Endodermal cell (in vitro differentiated cells): ENCODE results near the gene COL4A6. TPM values are rescaled to one million over a fixed set of nuclear protein-coding genes. Genes with fewer than 3 reads are reported as not detected.

Experiments
- DNase-seq: peaks from one replicate; pipeline ENCODE4 v3.0.0-alpha.2; 2017
- H3K27ac ChIP-seq: 2 replicates; pipeline ENCODE4 v1.5.1; 2013; ENCODE audit warnings: mild to moderate bottlenecking, low read depth, low read length, moderate library complexity
- H3K27me3 ChIP-seq: 2 replicates; pipeline ENCODE4 v1.6.1; 2013; ENCODE audit warnings: mild to moderate bottlenecking, low read length, moderate library complexity; ENCODE audit not compliant: insufficient read depth, control insufficient read depth, poor library complexity, severe bottlenecking
- H3K36me3 ChIP-seq: 2 replicates; pipeline ENCODE4 v1.7.0; 2013; ENCODE audit warnings: mild to moderate bottlenecking, low read length, moderate library complexity; ENCODE audit not compliant: control insufficient read depth, insufficient read depth
- H3K4me1 ChIP-seq: one replicate; pipeline ENCODE4 v1.7.0; 2013; ENCODE audit warnings: low read length; ENCODE audit not compliant: control insufficient read depth, insufficient read depth
- H3K4me3 ChIP-seq: 2 replicates; pipeline ENCODE4 v1.5.1; 2013; ENCODE audit warnings: mild to moderate bottlenecking, low read length, moderate library complexity
- H3K9ac ChIP-seq: 2 replicates; pipeline ENCODE4 v1.6.1; 2013; ENCODE audit warnings: mild to moderate bottlenecking, low read length, moderate library complexity; ENCODE audit not compliant: poor library complexity, severe bottlenecking; ENCODE audit errors: extremely low read depth
- H3K9me3 ChIP-seq: 2 replicates; pipeline ENCODE4 v1.6.1; 2013; ENCODE audit warnings: mild to moderate bottlenecking, low read length, moderate library complexity; ENCODE audit not compliant: control insufficient read depth
- H3K27ac Mint-ChIP-seq: 2 replicates; pipeline ENCODE4 v1.8.0; 2020; ENCODE audit warnings: mixed read lengths
- H3K27me3 Mint-ChIP-seq: 2 replicates; pipeline ENCODE4 v1.8.0; 2021; ENCODE audit warnings: mild to moderate bottlenecking, mixed read lengths; ENCODE audit not compliant: insufficient read depth
- H3K36me3 Mint-ChIP-seq: 2 replicates; pipeline ENCODE4 v1.8.0; 2020; ENCODE audit warnings: low read depth, mixed read lengths
- H3K4me1 Mint-ChIP-seq: 2 replicates; pipeline ENCODE4 v1.8.0; 2020; ENCODE audit warnings: mixed read lengths
- H3K4me3 Mint-ChIP-seq: 2 replicates; pipeline ENCODE4 v1.8.0; 2020; ENCODE audit warnings: mild to moderate bottlenecking, moderate library complexity, mixed read lengths
- H3K9me3 Mint-ChIP-seq: 2 replicates; pipeline ENCODE4 v1.8.0; 2020; ENCODE audit warnings: mild to moderate bottlenecking, mixed read lengths
- CTCF ChIP-seq: fragments of 200-600 bp; sonication (generic); conservative IDR thresholded peaks from 2 replicates; pipeline ENCODE4 v1.5.0; 2021; ENCODE audit warnings: antibody characterized with exemption, mild to moderate bottlenecking
- WGBS, 2 experiments: methylation state at CpG; one replicate each; pipeline versions ENCODE4 v1.1.5 to v1.1.7; 2013; ENCODE audit warnings: missing lambda C conversion rate in 2 of 2, mixed read lengths in 1 of 2; ENCODE audit not compliant: insufficient coverage in 1 of 2, insufficient read length in 1 of 2; 5-methylcytosine and 5-hydroxymethylcytosine counted together
- total RNA-seq, 2 donors: library from RNA; stranded (reverse); fragmentation: NEBNext Ultra II Directional in 1 of 2; extraction: Animal tissue kit (Norgen Biotek cat#: 25700) in 1 of 2; gene quantifications; 2 replicates in 1 of 2; 3 replicates in 1 of 2; pipeline ENCODE4 v1.2.1, GENCODE V29; 2021

The COL4A6 gene
- total RNA-seq, 2 donors from 2014 or later, result 205 to 338 TPM

DNA sequence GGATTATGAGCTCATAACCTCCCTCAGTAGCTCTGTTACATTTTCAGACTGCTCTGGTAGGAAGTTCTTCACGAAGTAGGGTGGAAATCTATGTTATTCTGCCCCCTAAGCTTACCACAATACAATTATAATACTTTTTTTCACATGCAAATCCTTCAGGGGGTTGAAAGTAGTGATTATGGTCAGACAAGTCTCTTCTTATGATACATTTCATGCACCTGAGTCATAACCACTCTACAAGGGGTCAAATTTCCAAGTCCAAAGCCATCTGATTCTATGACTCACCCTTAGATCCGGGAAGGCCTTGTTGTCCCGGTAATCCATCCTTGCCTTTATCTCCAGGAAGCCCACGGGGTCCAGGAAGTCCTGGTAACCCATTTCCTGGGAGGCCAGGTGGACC lies 251.4 kb downstream of the COL4A6 start:
- no peak overlapping the region for H3K27ac ChIP-seq
- no peak overlapping the region for H3K4me3 ChIP-seq
- H3K27me3 ChIP-seq, result no peaks in the 10 kb centered on the region
- Mint-ChIP-seq H3K4me1 (peaks cover 9% of the 10 kb centered on the region), H3K27ac (no peak overlapping the region), H3K36me3 (peaks cover 95% of the 10 kb centered on the region), H3K27me3 (no peaks in the 10 kb centered on the region), H3K9me3 (no peaks in the 10 kb centered on the region), H3K4me3 (no peak overlapping the region)
- WGBS, 2 experiments, result 88% methylated on average over 3 of the region's 4 CpGs; no CpG with 5 or more reads in 1 of the 2 experiments
- DNase-seq, result no peak
- no peak overlapping the region for H3K9ac ChIP-seq
- no peaks in the 10 kb centered on the region for H3K4me1 ChIP-seq
- peaks cover 19% of the 10 kb centered on the region for H3K36me3 ChIP-seq
- TF ChIP-seq CTCF, result no peak
- H3K9me3 ChIP-seq, result no peaks in the 10 kb centered on the region

DNA sequence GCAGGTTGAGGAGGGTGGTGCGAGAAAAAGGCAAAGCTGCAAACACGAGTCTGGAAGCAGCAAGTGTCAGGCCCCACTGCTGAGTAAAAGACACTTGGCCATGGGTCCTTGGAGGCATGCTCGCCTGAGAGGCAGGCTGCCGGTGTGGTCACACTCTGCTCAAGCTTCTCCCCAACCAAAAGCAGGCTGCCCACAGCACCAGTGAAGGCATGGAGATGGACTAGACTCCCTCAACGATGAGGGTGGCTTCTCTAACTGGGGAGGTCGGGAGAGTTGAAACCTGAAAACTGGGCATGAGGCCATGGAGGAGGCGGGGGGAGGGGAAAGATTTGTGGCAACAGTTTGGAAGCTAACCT lies 260.1 kb downstream of the COL4A6 start:
- H3K4me1 ChIP-seq, result no peaks in the 10 kb centered on the region
- Mint-ChIP-seq H3K27ac (peak overlapping the region; percentile 95), H3K36me3 (peaks cover 88% of the 10 kb centered on the region), H3K4me3 (no peak overlapping the region), H3K9me3 (no peaks in the 10 kb centered on the region), H3K4me1 (peaks cover 40% of the 10 kb centered on the region), H3K27me3 (no peaks in the 10 kb centered on the region)
- WGBS, 2 experiments, result 40 to 91% methylated on average over 1 to 7 of the region's 7 CpGs
- no peak overlapping the region for H3K4me3 ChIP-seq
- peak; percentile 51 for DNase-seq
- no peak for TF ChIP-seq CTCF
- no peaks in the 10 kb centered on the region for H3K27me3 ChIP-seq
- H3K36me3 ChIP-seq, result peaks cover 19% of the 10 kb centered on the region
- H3K9me3 ChIP-seq, result no peaks in the 10 kb centered on the region
- peak overlapping the region; percentile 83 for H3K27ac ChIP-seq
- no peak overlapping the region for H3K9ac ChIP-seq

DNA sequence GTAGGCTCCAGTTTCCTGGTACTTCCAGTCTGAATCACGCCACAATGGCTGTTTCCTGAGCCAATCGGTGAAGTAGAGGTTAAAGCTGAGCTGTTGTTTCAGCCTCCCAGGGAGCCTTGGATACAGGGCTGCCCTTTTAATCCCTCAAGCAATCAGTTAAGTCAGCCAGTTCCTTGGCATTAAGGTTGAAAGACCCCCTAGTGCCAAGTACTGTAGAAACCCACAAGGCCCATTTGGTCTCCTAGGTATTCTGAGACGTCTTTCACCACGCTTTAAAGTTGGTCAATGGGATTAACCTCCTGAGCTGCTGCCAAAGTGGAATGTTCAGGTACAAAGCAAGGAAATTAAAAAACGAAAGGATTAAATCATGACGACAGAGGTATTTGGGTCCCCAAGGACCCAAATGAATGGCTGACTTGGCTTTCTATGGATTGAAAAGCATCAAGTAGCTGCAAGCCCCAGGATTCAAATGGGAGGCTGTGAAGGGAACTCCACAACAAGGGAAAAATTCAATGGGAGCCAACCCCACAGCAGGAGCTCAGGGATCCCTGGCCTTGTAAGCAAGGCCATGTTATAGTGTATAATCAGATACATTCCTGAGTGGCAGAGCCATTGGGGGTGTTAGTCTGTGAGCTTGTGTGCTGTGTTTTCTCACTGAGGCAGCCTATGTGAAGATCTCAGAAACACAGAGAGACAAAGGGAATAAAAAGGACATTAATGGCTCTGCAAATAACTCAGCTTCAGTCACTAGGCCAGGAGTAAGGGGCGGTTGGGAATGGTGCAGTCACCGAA lies 260.7 kb downstream of the COL4A6 start:
- no peaks in the 10 kb centered on the region for H3K27me3 ChIP-seq
- no peak overlapping the region for H3K4me3 ChIP-seq
- DNase-seq, result peak; percentile 75
- no peaks in the 10 kb centered on the region for H3K4me1 ChIP-seq
- peaks cover 23% of the 10 kb centered on the region for H3K36me3 ChIP-seq
- H3K4me3 Mint-ChIP-seq, result no peak overlapping the region
- peaks cover 86% of the 10 kb centered on the region for H3K36me3 Mint-ChIP-seq
- no peaks in the 10 kb centered on the region for H3K27me3 Mint-ChIP-seq
- H3K27ac ChIP-seq, result peak overlapping the region; percentile 83
- H3K9ac ChIP-seq, result no peak overlapping the region
- H3K9me3 Mint-ChIP-seq, result no peaks in the 10 kb centered on the region
- no peak for TF ChIP-seq CTCF
- peak overlapping the region; percentile 95 for H3K27ac Mint-ChIP-seq
- WGBS, 2 experiments, result 17 to 57% methylated on average over 2 to 8 of the region's 8 CpGs
- H3K9me3 ChIP-seq, result no peaks in the 10 kb centered on the region
- peaks cover 38% of the 10 kb centered on the region for H3K4me1 Mint-ChIP-seq
